K562 (cell line): Measurements from ENCODE around the gene RETSAT. TPM values are rescaled to one million over a fixed set of nuclear protein-coding genes. Genes with fewer than 3 reads are reported as not detected.

Experiments used
- ATAC-seq: fragments of 200-7000 bp; cut with Tn5 transposase; 3 replicates; pipeline ENCODE4 v1.9.1; 2020; ENCODE audit warnings: moderate library complexity
- BruUV-seq: library from RNA; stranded (reverse); fragments of 400-500 nt; replicated peaks from 2 replicates; lab custom pipeline; 2021; lab: Mats Ljungman, UMichigan
- CTCF ChIA-PET: fragments of 300-600 bp; formaldehyde crosslinking; extraction: SDS; loops from one replicate; lab custom pipeline; 2021; ENCODE audit warnings: low intra/inter-chr PET ratio; lab: Yijun Ruan, JAX
- POLR2A ChIA-PET: fragments of 300-600, 350-650 bp; sonication (Branson Sonifier 250); formaldehyde crosslinking; extraction: SDS; loops from one replicate; lab custom pipeline; 2021; ENCODE audit warnings: antibody characterized with exemption, inconsistent platforms; lab: Yijun Ruan, JAX
- DNase-seq, 4 experiments: peaks; one replicate each; pipeline versions ENCODE4 v3.0.0 to v3.0.0-alpha.2; 2011 to 2018; ENCODE audit warnings: low spot score in 3 of 4, mixed read lengths in 3 of 4; ENCODE audit errors: extremely low read depth in 1 of 4
- FAIRE-seq: peaks from 2 replicates; lab custom pipeline; 2011; peaks lifted over from hg19 to GRCh38; lab: Jason Lieb, UNC
- H2AFZ ChIP-seq: 2 replicates; pipeline ENCODE4 v1.6.0; 2011; ENCODE audit warnings: low read depth, low read length, control low read depth, inconsistent platforms
- H3K27ac ChIP-seq: fragments of 200-600 bp; 3 replicates; pipeline ENCODE4 v1.8.0; 2011; ENCODE audit warnings: low read depth, mild to moderate bottlenecking, control low read depth, inconsistent platforms, low read length, moderate library complexity, mixed read lengths; ENCODE audit errors: extremely low read depth
- H3K27me3 ChIP-seq, 2 experiments: fragments of 300-600 bp in 1 of 2; 2 replicates in 1 of 2; 3 replicates in 1 of 2; pipeline versions ENCODE4 v1.6.0 to v1.8.0; 2011; ENCODE audit warnings: inconsistent platforms in 2 of 2, low read length in 2 of 2, mild to moderate bottlenecking in 1 of 2, mixed read lengths in 1 of 2, moderate library complexity in 1 of 2; ENCODE audit not compliant: control insufficient read depth in 2 of 2, insufficient read depth in 2 of 2
- H3K36me3 ChIP-seq: fragments of 300-600 bp; 3 replicates; pipeline ENCODE4 v1.8.0; 2011; ENCODE audit warnings: mild to moderate bottlenecking, low read length, inconsistent platforms; ENCODE audit not compliant: control insufficient read depth, insufficient read depth
- H3K4me1 ChIP-seq, 2 experiments: fragments of 200-600 bp in 1 of 2; replicated peaks in 1 of 2; 2 replicates in 1 of 2; 3 replicates in 1 of 2; pipeline versions ENCODE4 v1.5.1 to v1.8.0; 2011; ENCODE audit warnings: inconsistent platforms in 2 of 2, low read length in 2 of 2, mild to moderate bottlenecking in 1 of 2, mixed read lengths in 1 of 2, moderate library complexity in 1 of 2; ENCODE audit not compliant: control insufficient read depth in 2 of 2, insufficient read depth in 2 of 2
- H3K4me2 ChIP-seq: 2 replicates; pipeline ENCODE4 v1.6.1; 2011; ENCODE audit warnings: low read length, control low read depth, inconsistent platforms, mixed read lengths; ENCODE audit not compliant: insufficient read depth
- H3K4me3 ChIP-seq: fragments of 200-600 bp; sonication (generic), shearing (Covaris generic); 2 replicates; pipeline ENCODE4 v1.5.1; 2016; ENCODE audit warnings: control low read depth, inconsistent platforms
- H3K79me2 ChIP-seq: fragments of 200-600 bp; 3 replicates; pipeline ENCODE4 v1.8.0; 2011; ENCODE audit warnings: low read length, inconsistent platforms; ENCODE audit not compliant: control insufficient read depth, insufficient read depth
- H3K9ac ChIP-seq, 2 experiments: 2 replicates each; pipeline versions ENCODE4 v1.6.0 to v1.6.1; 2011; ENCODE audit warnings: low read depth in 2 of 2, low read length in 2 of 2, control low read depth in 1 of 2, inconsistent platforms in 1 of 2, mild to moderate bottlenecking in 1 of 2, mixed read lengths in 1 of 2; ENCODE audit not compliant: insufficient read depth in 1 of 2
- H3K9me1 ChIP-seq: one replicate; pipeline ENCODE4 v1.6.0; 2011; ENCODE audit warnings: inconsistent platforms, mild to moderate bottlenecking, low read length, moderate library complexity; ENCODE audit not compliant: control insufficient read depth, insufficient read depth
- H3K9me3 ChIP-seq: replicated peaks from 2 replicates; pipeline ENCODE4 v1.5.1; 2011; ENCODE audit warnings: low read depth, low read length, inconsistent platforms; ENCODE audit not compliant: control insufficient read depth, insufficient read depth
- H4K20me1 ChIP-seq: replicated peaks from 2 replicates; pipeline ENCODE4 v1.6.1; 2011; ENCODE audit warnings: low read length, inconsistent platforms, mixed read lengths; ENCODE audit not compliant: control insufficient read depth, insufficient read depth
- CEBPG ChIP-seq, 3 experiments: fragments of 200-800 bp in 1 of 3; sonication (Bioruptor generic) in 1 of 3; sonication (generic) in 1 of 3; formaldehyde crosslinking in 1 of 3; IDR thresholded peaks in 2 of 3; conservative IDR thresholded peaks in 1 of 3; 2 replicates each; pipeline versions ENCODE4 v1.6.1 to v1.8.0; 2016 to 2022; ENCODE audit warnings: missing compliant biosample characterization in 2 of 3, missing genetic modification characterization in 2 of 3, mild to moderate bottlenecking in 1 of 3, missing genetic modification reagents in 1 of 3
- CREB5 ChIP-seq: fragments of 250-450 bp; sonication (Bioruptor Pico); IDR thresholded peaks from 2 replicates; pipeline ENCODE4 v1.5.0; 2020; ENCODE audit warnings: mild to moderate bottlenecking
- ELF1 ChIP-seq: fragments of 200-800 bp; sonication (Bioruptor generic); IDR thresholded peaks from 2 replicates; pipeline ENCODE4 v1.6.1; 2016; ENCODE audit warnings: missing genetic modification characterization, missing compliant biosample characterization
- ESRRA ChIP-seq: fragments of 450-650 bp; IDR thresholded peaks from 2 replicates; pipeline ENCODE4 v1.6.1; 2014; ENCODE audit warnings: low read depth, mild to moderate bottlenecking, moderate library complexity, borderline replicate concordance
- KDM2B ChIP-seq: fragments of 250-450 bp; sonication (Bioruptor Pico); IDR thresholded peaks from 2 replicates; pipeline ENCODE4 v1.8.0; 2021; ENCODE audit warnings: mild to moderate bottlenecking, moderate library complexity
- MAFF ChIP-seq: IDR thresholded peaks from 2 replicates; pipeline ENCODE4 v1.6.1; 2012; ENCODE audit warnings: low read length, improper control_type of control experiment
- POLR3G ChIP-seq: IDR thresholded peaks from 2 replicates; pipeline ENCODE4 v1.6.1; 2011; ENCODE audit not compliant: insufficient read length, insufficient replicate concordance; ENCODE audit errors: extremely low read depth
- PYGO2 ChIP-seq: fragments of 450-650 bp; IDR thresholded peaks from 2 replicates; pipeline ENCODE4 v1.6.1; 2016; ENCODE audit warnings: mild to moderate bottlenecking, missing genetic modification characterization, moderate library complexity, missing compliant biosample characterization
- RNF2 ChIP-seq: sonication (generic); IDR thresholded peaks from 2 replicates; pipeline ENCODE4 v1.6.1; 2016
- ZBTB12 ChIP-seq: fragments of 250-450 bp; sonication (Bioruptor Pico); IDR thresholded peaks from 2 replicates; pipeline ENCODE4 v1.4.0; 2020
- ZNF324 ChIP-seq: fragments of 250-450 bp; sonication (Bioruptor Pico); IDR thresholded peaks from 2 replicates; pipeline ENCODE4 v1.4.0; 2020; ENCODE audit warnings: mild to moderate bottlenecking
- ZNF444 ChIP-seq: fragments of 250-450 bp; sonication (Bioruptor Pico); IDR thresholded peaks from 2 replicates; pipeline ENCODE4 v1.4.0; 2020; ENCODE audit warnings: mild to moderate bottlenecking, moderate library complexity
- WGBS: fragments of 100-300 bp; shearing (Covaris generic); methylation state at CpG from one replicate; pipeline ENCODE4 v1.1.6; 2016; ENCODE audit warnings: low coverage, mixed read lengths; ENCODE audit not compliant: insufficient coverage; ENCODE audit errors: missing lambda C conversion rate; 5-methylcytosine and 5-hydroxymethylcytosine counted together
- in situ Hi-C: fragments of 300-500 bp; cut with MboI; formaldehyde crosslinking; loops from 4 replicates; pipeline ENCODE4 v1.15.0; 2018; ENCODE audit warnings: inconsistent platforms, mixed read lengths
- intact Hi-C: fragments of 100-400 bp; cut with micrococcal nuclease; formaldehyde crosslinking; loops from 2 replicates; pipeline ENCODE4 v1.14.2; 2022
- polyA plus RNA-seq, 8 experiments: library from polyadenylated mRNA; depleted of rRNA in 4 of 8; stranded (reverse) in 5 of 8; unstranded in 3 of 8; fragments of >200 nt; fragmentation: Nextera tagmentation in 2 of 8; fragmentation: Illumina TruSeq in 1 of 8; extraction: Ambion mirVana in 2 of 8; extraction: Trizol in 1 of 8; gene quantifications; 2 replicates each; pipeline versions ENCODE4 v1.2.1 to v1.2.3, GENCODE V29; 2011 to 2014; ENCODE audit warnings: inconsistent platforms in 1 of 8, missing spikeins in 1 of 8
- total RNA-seq, 7 experiments: library from RNA; depleted of rRNA in 6 of 7; stranded (reverse); fragments of >200 nt in 6 of 7; fragmentation: Illumina TruSeq in 2 of 7; extraction: Trizol in 2 of 7; gene quantifications; 2 replicates each; pipeline versions ENCODE4 v1.2.1 to v1.2.3, GENCODE V29; 2011 to 2021; ENCODE audit warnings: low replicate concordance in 1 of 7
- TF ChIP-seq, protein P1 (sequence below): IDR thresholded peaks from 2 replicates; pipeline ENCODE4 v1.6.1; 2011; ENCODE audit warnings: borderline replicate concordance, low read depth, mild to moderate bottlenecking, moderate library complexity, low read length; ENCODE audit not compliant: insufficient read depth, poor library complexity, severe bottlenecking
- TF ChIP-seq, protein P2 (sequence below): fragments of 450-650 bp; IDR thresholded peaks from 2 replicates; pipeline ENCODE4 v1.7.0; 2016; ENCODE audit warnings: borderline replicate concordance

RETSAT gene
- total and polyA plus RNA-seq, 9 of the 15 experiments (the other 6 are each of a cell fraction or from before 2014, with no cell fraction given), result 1.9 to 21.6 (median 16.5) TPM

- TF ChIP-seq ZBTB12 (CRISPR knock-in tag) (no peak), RNF2 (no peak)
Measured at GRCh38 chr2:85401844-85402243, 47.5 kb upstream of the RETSAT start (continued).

- Histone ChIP-seq H3K9me3 (no peaks in the 10 kb centered on the region; the same call in 1 of the 2 replicates), H3K4me2 (no peak overlapping the region), H3K9ac (no peak overlapping the region), H2AFZ (no peak overlapping the region), H3K79me2 (no peaks in the 10 kb centered on the region), H4K20me1 (no peaks in the 10 kb centered on the region), H3K9me1 (no peaks in the 10 kb centered on the region), H3K4me3 (no peak overlapping the region), H3K27me3 (no peaks in the 10 kb centered on the region), H3K36me3 (peaks cover 2% of the 10 kb centered on the region; the same call in 1 of the 3 replicates), H3K27ac (no peak overlapping the region), H3K4me1 (peaks cover 0 to 7% of the 10 kb centered on the region in 2 experiments; a peak in 1 of 5 replicates)
- ATAC-seq, result no peak
- no peak for DNase-seq
- POLR2A ChIA-PET, result interaction anchor here (63.9 kb wide), 1 partner anchor 144 kb away, joined by 1576 read pairs; the partner anchor contains the start of gene MAT2A
- intact Hi-C loops (no loop called here), in situ Hi-C loops (no loop called here)
- no peak for FAIRE-seq
- 72% methylated on average over 6 of the region's 7 CpGs for WGBS
- CTCF ChIA-PET, result no interaction called here
- no TSS peak for BruUV-seq
- no peak for TF ChIP-seq PYGO2 (tag)
- TF ChIP-seq, protein P1, sequence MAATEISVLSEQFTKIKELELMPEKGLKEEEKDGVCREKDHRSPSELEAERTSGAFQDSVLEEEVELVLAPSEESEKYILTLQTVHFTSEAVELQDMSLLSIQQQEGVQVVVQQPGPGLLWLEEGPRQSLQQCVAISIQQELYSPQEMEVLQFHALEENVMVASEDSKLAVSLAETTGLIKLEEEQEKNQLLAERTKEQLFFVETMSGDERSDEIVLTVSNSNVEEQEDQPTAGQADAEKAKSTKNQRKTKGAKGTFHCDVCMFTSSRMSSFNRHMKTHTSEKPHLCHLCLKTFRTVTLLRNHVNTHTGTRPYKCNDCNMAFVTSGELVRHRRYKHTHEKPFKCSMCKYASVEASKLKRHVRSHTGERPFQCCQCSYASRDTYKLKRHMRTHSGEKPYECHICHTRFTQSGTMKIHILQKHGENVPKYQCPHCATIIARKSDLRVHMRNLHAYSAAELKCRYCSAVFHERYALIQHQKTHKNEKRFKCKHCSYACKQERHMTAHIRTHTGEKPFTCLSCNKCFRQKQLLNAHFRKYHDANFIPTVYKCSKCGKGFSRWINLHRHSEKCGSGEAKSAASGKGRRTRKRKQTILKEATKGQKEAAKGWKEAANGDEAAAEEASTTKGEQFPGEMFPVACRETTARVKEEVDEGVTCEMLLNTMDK, result no peak
- TF ChIP-seq CEBPG (CRISPR knock-in tag; IDR thresholded peaks at IDR 0.05), result no peak
- no peak for TF ChIP-seq CEBPG (tag; conservative IDR thresholded peaks at IDR 0.05 in 1 of 2, IDR thresholded peaks at IDR 0.05 in 1 of 2)
- TF ChIP-seq KDM2B (CRISPR knock-in tag), result no peak
- TF ChIP-seq, protein P2, sequence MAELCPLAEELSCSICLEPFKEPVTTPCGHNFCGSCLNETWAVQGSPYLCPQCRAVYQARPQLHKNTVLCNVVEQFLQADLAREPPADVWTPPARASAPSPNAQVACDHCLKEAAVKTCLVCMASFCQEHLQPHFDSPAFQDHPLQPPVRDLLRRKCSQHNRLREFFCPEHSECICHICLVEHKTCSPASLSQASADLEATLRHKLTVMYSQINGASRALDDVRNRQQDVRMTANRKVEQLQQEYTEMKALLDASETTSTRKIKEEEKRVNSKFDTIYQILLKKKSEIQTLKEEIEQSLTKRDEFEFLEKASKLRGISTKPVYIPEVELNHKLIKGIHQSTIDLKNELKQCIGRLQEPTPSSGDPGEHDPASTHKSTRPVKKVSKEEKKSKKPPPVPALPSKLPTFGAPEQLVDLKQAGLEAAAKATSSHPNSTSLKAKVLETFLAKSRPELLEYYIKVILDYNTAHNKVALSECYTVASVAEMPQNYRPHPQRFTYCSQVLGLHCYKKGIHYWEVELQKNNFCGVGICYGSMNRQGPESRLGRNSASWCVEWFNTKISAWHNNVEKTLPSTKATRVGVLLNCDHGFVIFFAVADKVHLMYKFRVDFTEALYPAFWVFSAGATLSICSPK, result no peak
- TF ChIP-seq CREB5 (CRISPR knock-in tag), result no peak
- no peak for TF ChIP-seq ZNF324 (CRISPR knock-in tag)
- TF ChIP-seq ZNF444 (CRISPR knock-in tag), result no peak
- no peak for TF ChIP-seq POLR3G
- no peak for TF ChIP-seq ELF1
- TF ChIP-seq MAFF, result no peak
- TF ChIP-seq ESRRA, result no peak
Measured at GRCh38 chr2:85401464-85401805, 47.1 kb upstream of the RETSAT start.
